ENCODE measurements around the gene HAGHL.

HAGHL gene

GRCh38 chr16:714558-715476, 12.1 kb upstream of the HAGHL start, which contains the start of gene METRN:
METRN (plus strand) TSS chr16:715118; CDS start chr16:715290, 172 bp downstream.
- H3K36me3 ChIP-seq (replicated peaks): peaks cover 2% of the 10 kb centered on the region
- H3K4me3 ChIP-seq (ENCODE audit: low read depth, low read length): peak within 1 kb of the TSS; percentile 61
- TF ChIP-seq CTCF (IDR thresholded peaks at IDR 0.05; ENCODE audit: low read depth, low read length, missing control alignments): no peak
- DNase-seq: peak; percentile 73
- H3K27ac ChIP-seq: peak within 1 kb of the TSS; percentile 30
- in situ Hi-C loops (cut with HindIII; ENCODE audit: low pct_ligation_motif_present, low sequenced_read_pairs): loop anchor here (25.0 kb wide), 1 partner anchor 272 kb away; the partner anchor contains the start of gene SOX8
- no peaks in the 10 kb centered on the region for H3K27me3 ChIP-seq (replicated peaks)

GRCh38 chr16:715477-716199, 11.3 kb upstream of the HAGHL start:
- Histone ChIP-seq H3K27ac (peak overlapping the region; percentile 30), H3K36me3 (replicated peaks) (peaks cover 2% of the 10 kb centered on the region), H3K27me3 (replicated peaks) (no peaks in the 10 kb centered on the region), H3K4me3 (ENCODE audit: low read depth, low read length) (peak overlapping the region; percentile 61)
- DNase-seq: no peak
- in situ Hi-C loops (cut with HindIII; ENCODE audit: low pct_ligation_motif_present, low sequenced_read_pairs): loop anchor here (25.0 kb wide), 1 partner anchor 272 kb away; the partner anchor contains the start of gene SOX8
- TF ChIP-seq CTCF (IDR thresholded peaks at IDR 0.05; ENCODE audit: low read depth, low read length, missing control alignments): no peak

- peaks cover 2% of the 10 kb centered on the region for H3K36me3 ChIP-seq (replicated peaks)
- DNase-seq: peak; percentile 46
Measured at GRCh38 chr16:716200-716568, 10.7 kb upstream of the HAGHL start.

GRCh38 chr16:716768-717325, 10.1 kb upstream of the HAGHL start:
- H3K4me3 ChIP-seq (ENCODE audit: low read depth, low read length): peak overlapping the region; percentile 55
- no peak overlapping the region for H3K27ac ChIP-seq

More at GRCh38 chr16:716200-716568, 10.7 kb upstream of the HAGHL start:
- peak overlapping the region; percentile 55 for H3K4me3 ChIP-seq (ENCODE audit: low read depth, low read length)
- H3K27ac ChIP-seq: peak overlapping the region; percentile 30
- H3K27me3 ChIP-seq (replicated peaks): no peaks in the 10 kb centered on the region
- TF ChIP-seq CTCF (IDR thresholded peaks at IDR 0.05; ENCODE audit: low read depth, low read length, missing control alignments): no peak
- in situ Hi-C loops (cut with HindIII; ENCODE audit: low pct_ligation_motif_present, low sequenced_read_pairs): loop anchor here (25.0 kb wide), 1 partner anchor 271 kb away; the partner anchor contains the start of gene SOX8

More at GRCh38 chr16:716768-717325, 10.1 kb upstream of the HAGHL start:
- Histone ChIP-seq H3K36me3 (replicated peaks) (peaks cover 2% of the 10 kb centered on the region), H3K27me3 (replicated peaks) (no peaks in the 10 kb centered on the region)
- in situ Hi-C loops (cut with HindIII; ENCODE audit: low pct_ligation_motif_present, low sequenced_read_pairs): loop anchor here (25.0 kb wide), 1 partner anchor 270 kb away; the partner anchor contains the start of gene SOX8
- no peak for TF ChIP-seq CTCF (IDR thresholded peaks at IDR 0.05; ENCODE audit: low read depth, low read length, missing control alignments)
- no peak for DNase-seq

All from brain microvascular endothelial cell (primary cell).